Stimulated activated memory B cell treated with anti-CD40 and anti-IgM and Interleukin-4, amounts not matched to agents 10 μg/mL and 1 μg/mL and 100 μg/mL, for 72 hours (primary cell): Measurements from ENCODE around the gene RASSF7.

Experiments
- ATAC-seq: fragments of 150-1000 bp; cut with Tn5 transposase; 2 replicates; pipeline ENCODE4 v1.10.0; 2021
- H3K27ac Mint-ChIP-seq: one replicate; pipeline ENCODE4 v1.8.0; 2022; ENCODE audit warnings: mild to moderate bottlenecking, mixed read lengths
- H3K27me3 Mint-ChIP-seq: one replicate; pipeline ENCODE4 v1.8.0; 2022; ENCODE audit warnings: mixed read lengths
- H3K36me3 Mint-ChIP-seq: one replicate; pipeline ENCODE4 v1.8.0; 2022; ENCODE audit warnings: mixed read lengths
- H3K4me1 Mint-ChIP-seq: one replicate; pipeline ENCODE4 v1.8.0; 2022; ENCODE audit warnings: mixed read lengths
- H3K4me3 Mint-ChIP-seq: one replicate; pipeline ENCODE4 v1.8.0; 2022; ENCODE audit warnings: mild to moderate bottlenecking, moderate library complexity, mixed read lengths
- H3K9me3 Mint-ChIP-seq: one replicate; pipeline ENCODE4 v1.8.0; 2022; ENCODE audit warnings: mixed read lengths

RASSF7 gene

GRCh38 chr11:554428-555226 is 6.1 kb upstream of the RASSF7 start:
- Mint-ChIP-seq H3K4me3 (peak overlapping the region; percentile 60), H3K4me1 (peaks cover 12% of the 10 kb centered on the region), H3K36me3 (no peaks in the 10 kb centered on the region), H3K27me3 (no peaks in the 10 kb centered on the region), H3K27ac (no peak overlapping the region), H3K9me3 (no peaks in the 10 kb centered on the region)
- ATAC-seq, result peak; percentile 81

- H3K27ac Mint-ChIP-seq, result no peak overlapping the region
- H3K4me3 Mint-ChIP-seq, result peak overlapping the region; percentile 60
- H3K27me3 Mint-ChIP-seq, result no peaks in the 10 kb centered on the region
- H3K9me3 Mint-ChIP-seq, result no peaks in the 10 kb centered on the region
- no peaks in the 10 kb centered on the region for H3K36me3 Mint-ChIP-seq
- ATAC-seq, result no peak
- H3K4me1 Mint-ChIP-seq, result peaks cover 19% of the 10 kb centered on the region
Measured at GRCh38 chr11:555227-555779, 5.5 kb upstream of the RASSF7 start.

- Mint-ChIP-seq H3K27ac (no peak overlapping the region), H3K4me3 (no peak overlapping the region), H3K27me3 (no peaks in the 10 kb centered on the region), H3K4me1 (peaks cover 19% of the 10 kb centered on the region), H3K36me3 (no peaks in the 10 kb centered on the region), H3K9me3 (no peaks in the 10 kb centered on the region)
- ATAC-seq, result no peak
Measured at GRCh38 chr11:555780-556661, 4.7 kb upstream of the RASSF7 start.

- H3K27ac Mint-ChIP-seq, result no peak overlapping the region
- no peaks in the 10 kb centered on the region for H3K27me3 Mint-ChIP-seq
- no peak overlapping the region for H3K4me3 Mint-ChIP-seq
- no peak for ATAC-seq
- no peaks in the 10 kb centered on the region for H3K9me3 Mint-ChIP-seq
- H3K36me3 Mint-ChIP-seq, result no peaks in the 10 kb centered on the region
- H3K4me1 Mint-ChIP-seq, result peaks cover 26% of the 10 kb centered on the region
Measured at GRCh38 chr11:556662-557256, 4.0 kb upstream of the RASSF7 start.

- H3K36me3 Mint-ChIP-seq, result no peaks in the 10 kb centered on the region
- no peaks in the 10 kb centered on the region for H3K9me3 Mint-ChIP-seq
- no peak for ATAC-seq
- H3K27ac Mint-ChIP-seq, result no peak overlapping the region
- no peak overlapping the region for H3K4me3 Mint-ChIP-seq
- peaks cover 27% of the 10 kb centered on the region for H3K4me1 Mint-ChIP-seq
- H3K27me3 Mint-ChIP-seq, result no peaks in the 10 kb centered on the region
Measured at GRCh38 chr11:557328-558132, 3.2 kb upstream of the RASSF7 start.

- ATAC-seq, result no peak
- Mint-ChIP-seq H3K4me1 (peaks cover 27% of the 10 kb centered on the region), H3K36me3 (peaks cover 1% of the 10 kb centered on the region), H3K27me3 (no peaks in the 10 kb centered on the region), H3K4me3 (no peak overlapping the region), H3K27ac (no peak overlapping the region), H3K9me3 (no peaks in the 10 kb centered on the region)
Measured at GRCh38 chr11:558503-558902, 2.3 kb upstream of the RASSF7 start.

- Mint-ChIP-seq H3K9me3 (no peaks in the 10 kb centered on the region), H3K36me3 (peaks cover 5% of the 10 kb centered on the region), H3K4me3 (no peak overlapping the region), H3K27ac (peak overlapping the region; percentile 83), H3K27me3 (no peaks in the 10 kb centered on the region), H3K4me1 (peaks cover 27% of the 10 kb centered on the region)
- no peak for ATAC-seq
Measured at GRCh38 chr11:559020-559620, 1.6 kb upstream of the RASSF7 start.

GRCh38 chr11:559712-560304 is 962 bp upstream of the RASSF7 start:
- peaks cover 27% of the 10 kb centered on the region for H3K4me1 Mint-ChIP-seq
- H3K36me3 Mint-ChIP-seq, result peaks cover 5% of the 10 kb centered on the region
- peak overlapping the region; percentile 83 for H3K27ac Mint-ChIP-seq
- no peak for ATAC-seq
- no peaks in the 10 kb centered on the region for H3K9me3 Mint-ChIP-seq
- peak overlapping the region; percentile 82 for H3K4me3 Mint-ChIP-seq
- no peaks in the 10 kb centered on the region for H3K27me3 Mint-ChIP-seq

- Mint-ChIP-seq H3K36me3 (peaks cover 5% of the 10 kb centered on the region), H3K4me3 (peak overlapping the region; percentile 82), H3K27me3 (no peaks in the 10 kb centered on the region), H3K4me1 (peaks cover 24% of the 10 kb centered on the region), H3K9me3 (no peaks in the 10 kb centered on the region), H3K27ac (peak overlapping the region; percentile 19)
- ATAC-seq, result peak; percentile 31
Measured at GRCh38 chr11:561148-562003, 606 bp downstream of the RASSF7 start.

- no peak for ATAC-seq
- Mint-ChIP-seq H3K4me1 (peaks cover 21% of the 10 kb centered on the region), H3K9me3 (no peaks in the 10 kb centered on the region), H3K4me3 (peak overlapping the region; percentile 82), H3K27ac (no peak overlapping the region), H3K27me3 (no peaks in the 10 kb centered on the region), H3K36me3 (peaks cover 5% of the 10 kb centered on the region)
Measured at GRCh38 chr11:562046-562645, 1.4 kb downstream of the RASSF7 start.

GRCh38 chr11:563066-563811 is 2.5 kb downstream of the RASSF7 start:
- Mint-ChIP-seq H3K27me3 (no peaks in the 10 kb centered on the region), H3K4me3 (no peak overlapping the region), H3K36me3 (peaks cover 5% of the 10 kb centered on the region), H3K27ac (no peak overlapping the region), H3K4me1 (peaks cover 21% of the 10 kb centered on the region), H3K9me3 (no peaks in the 10 kb centered on the region)
- ATAC-seq, result no peak

GRCh38 chr11:563812-564578 is 3.2 kb downstream of the RASSF7 start:
- Mint-ChIP-seq H3K27ac (no peak overlapping the region), H3K9me3 (no peaks in the 10 kb centered on the region), H3K4me3 (no peak overlapping the region), H3K4me1 (peaks cover 21% of the 10 kb centered on the region), H3K36me3 (peaks cover 5% of the 10 kb centered on the region), H3K27me3 (no peaks in the 10 kb centered on the region)
- ATAC-seq, result no peak
